PC-3 (cell line): ENCODE data around the gene CEP68.

ENCODE experiments used
- CTCF ChIP-seq: fragments of 300-600 bp; sonication (generic); conservative IDR thresholded peaks from 2 replicates; pipeline ENCODE4 v1.5.1; 2017; ENCODE audit warnings: antibody characterized with exemption, low read depth, mild to moderate bottlenecking, low read length
- EZH2 ChIP-seq: fragments of 300-600 bp; sonication (generic); IDR thresholded peaks from one replicate; pipeline ENCODE4 v1.6.1; 2017; ENCODE audit warnings: antibody characterized with exemption, mild to moderate bottlenecking, low read length; ENCODE audit not compliant: unreplicated experiment
- EZH2phosphoT487 ChIP-seq: fragments of 300-600 bp; sonication (generic); IDR thresholded peaks from 2 replicates; pipeline ENCODE4 v1.6.1; 2018; ENCODE audit warnings: mild to moderate bottlenecking, antibody characterized with exemption, low read length, borderline replicate concordance

GRCh38 chr2:65061910-65062339 is 5.7 kb downstream of the CEP68 start:
- TF ChIP-seq CTCF, result no peak
- TF ChIP-seq EZH2, result no peak
- no peak for TF ChIP-seq EZH2phosphoT487
